Measurements from ENCODE around the gene TIGD3. TPM values are rescaled to one million over a fixed set of nuclear protein-coding genes. Genes with fewer than 3 reads are reported as not detected.
A peak's percentile ranks its signal among the peaks of the same experiment; 100 is the strongest.

TIGD3 gene
- total RNA-seq, 1 experiment from 2014 or later, result 1.7 TPM

- Histone ChIP-seq H3K27me3 (ENCODE audit: insufficient read depth, low read depth) (no peaks in the 10 kb centered on the region), H3K4me3 (peak overlapping the region; percentile 75), H3F3A (ENCODE audit: insufficient read depth, low read depth) (peaks cover 14% of the 10 kb centered on the region), H3K4me1 (replicated peaks; ENCODE audit: insufficient read depth) (peaks cover 13% of the 10 kb centered on the region), H3K79me2 (ENCODE audit: low read depth) (peaks cover 54% of the 10 kb centered on the region), H2AFZ (peak overlapping the region; percentile 94; the same call in 1 of the 2 replicates), H3K27ac (no peak overlapping the region), H3K9me3 (ENCODE audit: insufficient read depth, low read depth) (no peaks in the 10 kb centered on the region), H3K9me2 (ENCODE audit: insufficient read depth) (no peaks in the 10 kb centered on the region), H4K20me1 (ENCODE audit: insufficient read depth) (peaks cover 23% of the 10 kb centered on the region), H3K36me3 (ENCODE audit: low read depth) (peaks cover 12% of the 10 kb centered on the region; the same call in 1 of the 2 replicates), H3K4me2 (peak overlapping the region; percentile 96)
- TF ChIP-seq EZH2 (IDR thresholded peaks at IDR 0.05; ENCODE audit: low read depth), result no peak
- TF ChIP-seq CTCF (conservative IDR thresholded peaks at IDR 0.05), result no peak
- intact Hi-C loops (cut with micrococcal nuclease; ENCODE audit: unreplicated experiment), result loop anchor here (5.0 kb wide), 2 partner anchors 132 to 222 kb away; partner anchors contain the start of gene TM7SF2
- no peak for DNase-seq
- ChIA-PET POLR2A (ENCODE audit: unreplicated experiment) (interaction anchor here (0.6 to 1.6 kb wide), 3 partner anchors 24 to 125 kb away, joined by 3 to 8 read pairs (median 5); no protein-coding TSS in a partner anchor), CTCF (interaction anchor here (0.5 to 2.5 kb wide), 5 partner anchors 20 to 455 kb away, joined by 3 to 32 read pairs (median 4); no protein-coding TSS in a partner anchor)
- TSS peak; percentile 33 for BruUV-seq (replicated peaks)
Observed at GRCh38 chr11:65334696-65335295, 19.8 kb upstream of the TIGD3 start.

- Histone ChIP-seq H3K9me2 (ENCODE audit: insufficient read depth) (no peaks in the 10 kb centered on the region), H3K4me3 (no peak overlapping the region), H3K9me3 (ENCODE audit: insufficient read depth, low read depth) (no peaks in the 10 kb centered on the region), H3K79me2 (ENCODE audit: low read depth) (peaks cover 53% of the 10 kb centered on the region), H3K27me3 (ENCODE audit: insufficient read depth, low read depth) (no peaks in the 10 kb centered on the region), H3K27ac (no peak overlapping the region), H4K20me1 (ENCODE audit: insufficient read depth) (peaks cover 24% of the 10 kb centered on the region), H3F3A (ENCODE audit: insufficient read depth, low read depth) (peaks cover 10% of the 10 kb centered on the region), H3K4me2 (no peak overlapping the region), H3K36me3 (ENCODE audit: low read depth) (peaks cover 35% of the 10 kb centered on the region), H2AFZ (no peak overlapping the region), H3K4me1 (replicated peaks; ENCODE audit: insufficient read depth) (peaks cover 12% of the 10 kb centered on the region)
- BruUV-seq (replicated peaks), result no TSS peak
- intact Hi-C loops (cut with micrococcal nuclease; ENCODE audit: unreplicated experiment), result no loop called here
- ChIA-PET POLR2A (ENCODE audit: unreplicated experiment) (no interaction called here), CTCF (interaction anchor here (0.5 to 1.0 kb wide), 3 partner anchors 9 to 1555 kb away, joined by 4 to 14 read pairs (median 4); no protein-coding TSS in a partner anchor)
- TF ChIP-seq EZH2 (IDR thresholded peaks at IDR 0.05; ENCODE audit: low read depth) (no peak), CTCF (conservative IDR thresholded peaks at IDR 0.05) (no peak)
- no peak for DNase-seq
Observed at GRCh38 chr11:65338676-65339075, 15.9 kb upstream of the TIGD3 start.

DNA sequence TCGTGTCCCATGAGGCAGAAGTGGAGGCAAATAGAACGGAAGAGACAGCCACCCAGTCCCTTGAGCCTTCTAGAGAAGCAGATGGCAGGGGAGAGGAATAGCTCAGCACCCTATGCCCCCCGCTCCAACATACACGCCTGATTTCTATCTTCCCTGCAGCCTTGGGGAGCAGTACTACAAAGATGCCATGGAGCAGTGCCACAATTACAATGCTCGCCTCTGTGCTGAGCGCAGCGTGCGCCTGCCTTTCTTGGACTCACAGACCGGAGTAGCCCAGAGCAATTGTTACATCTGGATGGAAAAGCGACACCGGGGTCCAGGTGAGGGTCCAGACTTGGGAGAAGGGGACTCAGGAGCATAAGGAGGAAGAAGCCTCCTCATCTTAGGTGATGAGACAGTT lies 14.3 kb upstream of the TIGD3 start:
- CTCF ChIA-PET, result no interaction called here

More for the DNA sequence above, 14.3 kb upstream of the TIGD3 start:
- Histone ChIP-seq H3K27me3 (ENCODE audit: insufficient read depth, low read depth) (no peaks in the 10 kb centered on the region), H2AFZ (no peak overlapping the region), H3K4me2 (no peak overlapping the region), H3F3A (ENCODE audit: insufficient read depth, low read depth) (peaks cover 10% of the 10 kb centered on the region), H3K36me3 (ENCODE audit: low read depth) (peaks cover 48% of the 10 kb centered on the region), H3K27ac (no peak overlapping the region), H3K4me1 (replicated peaks; ENCODE audit: insufficient read depth) (peaks cover 4% of the 10 kb centered on the region), H3K9me2 (ENCODE audit: insufficient read depth) (no peaks in the 10 kb centered on the region), H3K79me2 (ENCODE audit: low read depth) (peaks cover 38% of the 10 kb centered on the region), H3K9me3 (ENCODE audit: insufficient read depth, low read depth) (no peaks in the 10 kb centered on the region), H3K4me3 (no peak overlapping the region), H4K20me1 (ENCODE audit: insufficient read depth) (peaks cover 24% of the 10 kb centered on the region)
- POLR2A ChIA-PET (ENCODE audit: unreplicated experiment), result no interaction called here
- TF ChIP-seq EZH2 (IDR thresholded peaks at IDR 0.05; ENCODE audit: low read depth), result no peak
- TF ChIP-seq CTCF (conservative IDR thresholded peaks at IDR 0.05), result no peak
- no peak for DNase-seq
- BruUV-seq (replicated peaks), result no TSS peak
- intact Hi-C loops (cut with micrococcal nuclease; ENCODE audit: unreplicated experiment), result no loop called here
